OCI-LY1 (cell line): ENCODE data around the gene PRSS2.

Experiments
- EZH2 ChIP-seq: fragments of 200-600 bp; sonication (generic), shearing (Covaris generic); IDR thresholded peaks from 2 replicates; pipeline ENCODE4 v1.8.0; 2017; ENCODE audit warnings: borderline replicate concordance, mixed run types, mild to moderate bottlenecking, antibody characterized with exemption, low read length, moderate library complexity, mixed read lengths
- TF ChIP-seq, protein P1 (sequence below): fragments of 200-600 bp; sonication (generic), shearing (Covaris generic); IDR thresholded peaks from 2 replicates; pipeline ENCODE4 v1.5.1; 2017; ENCODE audit warnings: mild to moderate bottlenecking, antibody characterized with exemption, low read length, moderate library complexity, mixed read lengths

DNA sequence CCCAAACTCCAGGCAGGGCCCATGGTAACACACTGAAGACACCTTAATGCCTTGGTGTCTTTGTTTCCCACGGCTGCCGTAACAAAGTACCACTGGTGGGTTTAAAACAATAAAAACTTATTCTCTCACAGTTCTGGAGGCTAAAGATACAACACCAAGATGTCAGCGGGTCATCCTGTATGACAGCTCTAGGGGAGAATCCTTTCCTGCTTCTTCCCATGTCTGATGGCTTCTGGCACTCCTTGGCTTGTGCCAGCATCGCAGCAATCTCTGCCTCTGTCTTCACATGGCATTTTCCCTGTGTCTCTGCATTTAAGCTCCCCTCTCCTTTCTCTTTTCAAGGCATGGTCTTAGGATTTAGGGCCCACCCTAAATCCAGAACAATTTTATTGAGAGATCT lies 33.1 kb downstream of the PRSS2 start:
- TF ChIP-seq, protein P1, sequence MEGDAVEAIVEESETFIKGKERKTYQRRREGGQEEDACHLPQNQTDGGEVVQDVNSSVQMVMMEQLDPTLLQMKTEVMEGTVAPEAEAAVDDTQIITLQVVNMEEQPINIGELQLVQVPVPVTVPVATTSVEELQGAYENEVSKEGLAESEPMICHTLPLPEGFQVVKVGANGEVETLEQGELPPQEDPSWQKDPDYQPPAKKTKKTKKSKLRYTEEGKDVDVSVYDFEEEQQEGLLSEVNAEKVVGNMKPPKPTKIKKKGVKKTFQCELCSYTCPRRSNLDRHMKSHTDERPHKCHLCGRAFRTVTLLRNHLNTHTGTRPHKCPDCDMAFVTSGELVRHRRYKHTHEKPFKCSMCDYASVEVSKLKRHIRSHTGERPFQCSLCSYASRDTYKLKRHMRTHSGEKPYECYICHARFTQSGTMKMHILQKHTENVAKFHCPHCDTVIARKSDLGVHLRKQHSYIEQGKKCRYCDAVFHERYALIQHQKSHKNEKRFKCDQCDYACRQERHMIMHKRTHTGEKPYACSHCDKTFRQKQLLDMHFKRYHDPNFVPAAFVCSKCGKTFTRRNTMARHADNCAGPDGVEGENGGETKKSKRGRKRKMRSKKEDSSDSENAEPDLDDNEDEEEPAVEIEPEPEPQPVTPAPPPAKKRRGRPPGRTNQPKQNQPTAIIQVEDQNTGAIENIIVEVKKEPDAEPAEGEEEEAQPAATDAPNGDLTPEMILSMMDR = no peak
- no peak for TF ChIP-seq EZH2
